IPS DF 6.9 (cell line): Measurements from ENCODE around the gene ZMYM4.

Source experiments
- DNase-seq: peaks from one replicate; pipeline ENCODE4 v3.0.0-alpha.2; 2013; ENCODE audit warnings: low read depth, low spot score
- H3K27ac ChIP-seq: one replicate; pipeline ENCODE4 v1.5.1; 2013; ENCODE audit warnings: low read length, control low read depth
- H3K27me3 ChIP-seq: 2 replicates; pipeline ENCODE4 v1.6.1; 2013; ENCODE audit warnings: mild to moderate bottlenecking, low read length; ENCODE audit not compliant: control insufficient read depth, insufficient read depth
- H3K36me3 ChIP-seq: 2 replicates; pipeline ENCODE4 v1.6.1; 2013; ENCODE audit warnings: low read length; ENCODE audit not compliant: control insufficient read depth, insufficient read depth
- H3K4me1 ChIP-seq: 2 replicates; pipeline ENCODE4 v1.6.1; 2013; ENCODE audit warnings: low read length; ENCODE audit not compliant: control insufficient read depth, insufficient read depth
- H3K4me3 ChIP-seq: 2 replicates; pipeline ENCODE4 v1.5.1; 2013; ENCODE audit warnings: mild to moderate bottlenecking, low read length
- H3K9me3 ChIP-seq: 2 replicates; pipeline ENCODE4 v1.6.1; 2013; ENCODE audit warnings: low read length, inconsistent platforms; ENCODE audit not compliant: control insufficient read depth, insufficient read depth
- WGBS: extraction: QIAGEN DNeasy Blood & Tissue Kit; methylation state at CpG from one replicate; pipeline ENCODE4 v1.1.7; 2013; ENCODE audit warnings: mixed read lengths, missing lambda C conversion rate; ENCODE audit not compliant: insufficient read length, insufficient coverage; 5-methylcytosine and 5-hydroxymethylcytosine counted together

The ZMYM4 gene

GRCh38 chr1:35253941-35254340 lies 14.6 kb upstream of the ZMYM4 start:
- no peak for DNase-seq
- H3K4me1 ChIP-seq = no peaks in the 10 kb centered on the region
- no peaks in the 10 kb centered on the region for H3K9me3 ChIP-seq
- no peaks in the 10 kb centered on the region for H3K27me3 ChIP-seq
- no peaks in the 10 kb centered on the region for H3K36me3 ChIP-seq
- no peak overlapping the region for H3K4me3 ChIP-seq
- no CpG with 5 or more reads among the region's 2 CpGs for WGBS
- H3K27ac ChIP-seq = no peak overlapping the region

GRCh38 chr1:35255276-35255675 lies 13.2 kb upstream of the ZMYM4 start:
- DNase-seq = no peak
- whole genome bisulfite sequencing = 100% methylated on average over 2 of the region's 4 CpGs
- no peaks in the 10 kb centered on the region for H3K9me3 ChIP-seq
- no peaks in the 10 kb centered on the region for H3K27me3 ChIP-seq
- no peak overlapping the region for H3K27ac ChIP-seq
- no peaks in the 10 kb centered on the region for H3K36me3 ChIP-seq
- no peaks in the 10 kb centered on the region for H3K4me1 ChIP-seq
- H3K4me3 ChIP-seq = no peak overlapping the region

- Histone ChIP-seq H3K4me1 (no peaks in the 10 kb centered on the region), H3K9me3 (no peaks in the 10 kb centered on the region), H3K27me3 (no peaks in the 10 kb centered on the region), H3K4me3 (no peak overlapping the region), H3K27ac (no peak overlapping the region), H3K36me3 (no peaks in the 10 kb centered on the region)
- WGBS = no CpG with 5 or more reads among the region's 1 CpG
- no peak for DNase-seq
Measured at GRCh38 chr1:35259561-35259960, 8.9 kb upstream of the ZMYM4 start.

GRCh38 chr1:35261412-35262120 lies 6.9 kb upstream of the ZMYM4 start:
- WGBS = no CpG with 5 or more reads among the region's 4 CpGs
- no peaks in the 10 kb centered on the region for H3K36me3 ChIP-seq
- no peaks in the 10 kb centered on the region for H3K27me3 ChIP-seq
- H3K4me1 ChIP-seq = no peaks in the 10 kb centered on the region
- DNase-seq = no peak
- H3K9me3 ChIP-seq = no peaks in the 10 kb centered on the region
- no peak overlapping the region for H3K27ac ChIP-seq
- H3K4me3 ChIP-seq = no peak overlapping the region

GRCh38 chr1:35264035-35264434 lies 4.5 kb upstream of the ZMYM4 start:
- no peaks in the 10 kb centered on the region for H3K36me3 ChIP-seq
- no peaks in the 10 kb centered on the region for H3K4me1 ChIP-seq
- no peak overlapping the region for H3K4me3 ChIP-seq
- H3K9me3 ChIP-seq = no peaks in the 10 kb centered on the region
- no peak for DNase-seq
- WGBS = no CpG with 5 or more reads among the region's 5 CpGs
- no peaks in the 10 kb centered on the region for H3K27me3 ChIP-seq
- H3K27ac ChIP-seq = no peak overlapping the region

GRCh38 chr1:35264871-35265270 lies 3.6 kb upstream of the ZMYM4 start:
- Histone ChIP-seq H3K4me1 (no peaks in the 10 kb centered on the region), H3K36me3 (no peaks in the 10 kb centered on the region), H3K9me3 (no peaks in the 10 kb centered on the region), H3K4me3 (no peak overlapping the region), H3K27ac (no peak overlapping the region), H3K27me3 (no peaks in the 10 kb centered on the region)
- DNase-seq = no peak
- WGBS = no CpG with 5 or more reads among the region's 6 CpGs

GRCh38 chr1:35266306-35266705 lies 2.2 kb upstream of the ZMYM4 start:
- DNase-seq = no peak
- H3K27ac ChIP-seq = no peak overlapping the region
- H3K27me3 ChIP-seq = no peaks in the 10 kb centered on the region
- WGBS = no CpG with 5 or more reads among the region's 4 CpGs
- no peak overlapping the region for H3K4me3 ChIP-seq
- H3K9me3 ChIP-seq = no peaks in the 10 kb centered on the region
- H3K4me1 ChIP-seq = no peaks in the 10 kb centered on the region
- H3K36me3 ChIP-seq = no peaks in the 10 kb centered on the region

GRCh38 chr1:35269201-35269988 lies 886 bp downstream of the ZMYM4 start:
- DNase-seq = no peak
- Histone ChIP-seq H3K4me3 (peak overlapping the region; percentile 59), H3K36me3 (no peaks in the 10 kb centered on the region), H3K27ac (no peak overlapping the region), H3K27me3 (no peaks in the 10 kb centered on the region), H3K9me3 (no peaks in the 10 kb centered on the region), H3K4me1 (no peaks in the 10 kb centered on the region)
- no CpG with 5 or more reads among the region's 24 CpGs for WGBS

- no peak overlapping the region; the same call in 1 of the 2 replicates for H3K4me3 ChIP-seq
- WGBS = no CpG with 5 or more reads among the region's 2 CpGs
- DNase-seq = no peak
- no peaks in the 10 kb centered on the region for H3K9me3 ChIP-seq
- H3K27ac ChIP-seq = no peak overlapping the region
- no peaks in the 10 kb centered on the region for H3K36me3 ChIP-seq
- no peaks in the 10 kb centered on the region for H3K4me1 ChIP-seq
- H3K27me3 ChIP-seq = no peaks in the 10 kb centered on the region
Measured at GRCh38 chr1:35269989-35270289, 1.4 kb downstream of the ZMYM4 start.

GRCh38 chr1:35270836-35271235 lies 2.3 kb downstream of the ZMYM4 start:
- Histone ChIP-seq H3K27ac (no peak overlapping the region), H3K4me1 (no peaks in the 10 kb centered on the region), H3K4me3 (no peak overlapping the region), H3K9me3 (no peaks in the 10 kb centered on the region), H3K27me3 (no peaks in the 10 kb centered on the region), H3K36me3 (no peaks in the 10 kb centered on the region)
- WGBS = no CpG with 5 or more reads among the region's 3 CpGs
- no peak for DNase-seq

- Histone ChIP-seq H3K4me1 (peaks cover 1% of the 10 kb centered on the region; the same call in 1 of the 2 replicates), H3K4me3 (no peak overlapping the region), H3K9me3 (no peaks in the 10 kb centered on the region), H3K36me3 (no peaks in the 10 kb centered on the region), H3K27me3 (no peaks in the 10 kb centered on the region), H3K27ac (no peak overlapping the region)
- no peak for DNase-seq
- no CpG with 5 or more reads among the region's 4 CpGs for WGBS
Measured at GRCh38 chr1:35274197-35274596, 5.7 kb downstream of the ZMYM4 start.
